Astrocyte of the cerebellum (primary cell): Measurements from ENCODE around the gene DPP10.
"Not testable (repeated sequence)": the region's sequence is repeated elsewhere in the genome, so short reads cannot be mapped to it uniquely, and the experiment has no call there.

ENCODE experiments used
- DNase-seq: peaks from one replicate; pipeline ENCODE4 v3.0.0-alpha.2; 2011; ENCODE audit warnings: low read depth
- H3K4me3 ChIP-seq: 2 replicates; pipeline ENCODE4 v1.5.1; 2011; ENCODE audit warnings: mild to moderate bottlenecking, low read depth, low read length, moderate library complexity
- in situ Hi-C: cut with HindIII; loops from 2 replicates; pipeline ENCODE4 v1.10.0; 2017; ENCODE audit warnings: low sequenced_read_pairs
- TF ChIP-seq, protein P1 (sequence below): IDR thresholded peaks from 2 replicates; pipeline ENCODE4 v1.5.1; 2012; ENCODE audit warnings: low read length, low read depth, moderate library complexity, mild to moderate bottlenecking; ENCODE audit errors: missing control alignments

The DPP10 gene

DNA sequence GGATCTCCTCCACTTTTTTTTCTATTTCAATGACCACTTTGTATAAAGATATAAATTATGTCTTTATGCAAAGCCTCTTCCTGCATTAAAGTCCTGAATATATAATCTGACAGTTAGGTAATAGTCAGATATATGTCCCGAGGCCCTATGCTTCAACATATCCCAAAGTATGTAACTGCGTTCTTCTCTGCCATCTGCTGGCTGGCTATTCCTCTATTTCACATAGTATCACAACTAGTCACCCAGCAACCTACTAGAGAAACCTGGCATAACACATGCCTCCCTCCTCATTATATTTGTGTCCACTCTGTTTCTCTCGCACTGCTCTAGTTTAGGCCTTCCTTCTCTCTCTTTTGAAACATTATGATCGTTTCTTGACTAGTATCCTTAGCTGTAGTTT is 640.8 kb downstream of the DPP10 start:
- no peak overlapping the region for H3K4me3 ChIP-seq
- in situ Hi-C loops: no loop called here
- no peak for DNase-seq
- TF ChIP-seq, protein P1, sequence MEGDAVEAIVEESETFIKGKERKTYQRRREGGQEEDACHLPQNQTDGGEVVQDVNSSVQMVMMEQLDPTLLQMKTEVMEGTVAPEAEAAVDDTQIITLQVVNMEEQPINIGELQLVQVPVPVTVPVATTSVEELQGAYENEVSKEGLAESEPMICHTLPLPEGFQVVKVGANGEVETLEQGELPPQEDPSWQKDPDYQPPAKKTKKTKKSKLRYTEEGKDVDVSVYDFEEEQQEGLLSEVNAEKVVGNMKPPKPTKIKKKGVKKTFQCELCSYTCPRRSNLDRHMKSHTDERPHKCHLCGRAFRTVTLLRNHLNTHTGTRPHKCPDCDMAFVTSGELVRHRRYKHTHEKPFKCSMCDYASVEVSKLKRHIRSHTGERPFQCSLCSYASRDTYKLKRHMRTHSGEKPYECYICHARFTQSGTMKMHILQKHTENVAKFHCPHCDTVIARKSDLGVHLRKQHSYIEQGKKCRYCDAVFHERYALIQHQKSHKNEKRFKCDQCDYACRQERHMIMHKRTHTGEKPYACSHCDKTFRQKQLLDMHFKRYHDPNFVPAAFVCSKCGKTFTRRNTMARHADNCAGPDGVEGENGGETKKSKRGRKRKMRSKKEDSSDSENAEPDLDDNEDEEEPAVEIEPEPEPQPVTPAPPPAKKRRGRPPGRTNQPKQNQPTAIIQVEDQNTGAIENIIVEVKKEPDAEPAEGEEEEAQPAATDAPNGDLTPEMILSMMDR: no peak

DNA sequence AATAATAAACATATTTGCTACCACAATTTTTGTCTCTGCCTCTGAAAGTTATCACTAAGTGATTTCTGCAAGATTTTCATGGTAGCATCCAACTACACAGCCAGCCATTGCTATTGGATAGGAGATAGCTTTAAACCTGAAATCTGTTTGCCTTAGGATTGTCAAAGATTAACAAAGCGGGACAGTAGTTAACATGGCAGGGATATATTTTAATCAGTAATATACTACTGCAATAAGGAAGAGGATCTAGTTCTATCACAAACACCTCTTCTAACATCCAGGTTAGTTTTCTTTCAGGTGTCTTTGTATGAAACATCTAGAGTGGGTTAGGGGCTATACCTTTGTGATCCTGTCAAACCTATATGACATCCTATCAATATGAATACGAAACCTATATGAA is 641.3 kb downstream of the DPP10 start:
- TF ChIP-seq, protein P1: no peak
- DNase-seq: no peak
- in situ Hi-C loops: no loop called here
- no peak overlapping the region for H3K4me3 ChIP-seq

DNA sequence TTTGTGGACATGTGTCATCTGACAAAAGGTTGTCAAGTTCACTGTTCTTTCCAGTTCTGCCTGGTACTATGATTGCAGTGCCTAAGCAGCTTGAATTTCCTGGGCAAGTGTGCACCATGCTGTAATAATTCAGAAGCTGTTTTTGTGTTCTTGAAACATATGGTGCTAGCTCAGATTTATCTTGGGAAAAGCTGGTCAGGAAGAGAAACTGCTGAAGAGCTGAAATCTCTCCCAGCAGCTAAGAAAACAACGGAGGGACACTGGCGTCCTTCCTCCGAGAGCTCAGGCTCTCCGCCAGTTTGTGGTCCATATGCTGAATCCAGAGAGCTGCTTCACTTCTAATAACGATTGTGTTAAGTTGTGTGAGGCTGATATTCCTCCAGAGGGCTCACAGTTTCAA is 642.0 kb downstream of the DPP10 start:
- no peak for DNase-seq
- in situ Hi-C loops: no loop called here
- H3K4me3 ChIP-seq: no peak overlapping the region
- TF ChIP-seq, protein P1: no peak

DNA sequence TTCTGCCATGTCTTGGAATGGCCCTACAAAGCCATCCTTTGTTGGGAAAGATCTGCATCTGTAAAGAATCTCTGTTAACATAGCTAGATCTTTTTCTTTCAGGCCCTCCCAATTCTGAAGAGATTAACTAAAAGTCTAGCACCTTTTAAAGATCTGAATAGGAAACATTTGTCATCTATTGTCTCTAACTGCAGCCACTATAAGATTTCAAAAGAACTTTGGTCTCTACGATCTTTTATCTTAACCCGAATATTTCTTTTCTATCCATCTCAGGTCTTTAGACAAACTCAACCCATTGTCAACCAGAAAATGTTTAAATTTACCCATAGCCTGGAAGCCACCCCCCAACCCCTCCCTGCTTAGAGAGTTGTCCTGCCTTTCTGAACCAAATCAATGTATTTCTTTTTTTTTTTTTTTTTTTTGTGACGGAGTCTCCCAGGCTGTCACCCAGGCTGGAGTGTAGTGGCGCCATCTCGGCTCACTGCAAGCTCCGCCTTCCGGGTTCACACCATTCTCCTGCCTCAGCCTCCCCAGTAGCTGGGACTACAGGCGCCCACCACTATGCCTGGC is 643.7 kb downstream of the DPP10 start:
- DNase-seq, in situ Hi-C loops, H3K4me3 ChIP-seq: not testable (repeated sequence)

DNA sequence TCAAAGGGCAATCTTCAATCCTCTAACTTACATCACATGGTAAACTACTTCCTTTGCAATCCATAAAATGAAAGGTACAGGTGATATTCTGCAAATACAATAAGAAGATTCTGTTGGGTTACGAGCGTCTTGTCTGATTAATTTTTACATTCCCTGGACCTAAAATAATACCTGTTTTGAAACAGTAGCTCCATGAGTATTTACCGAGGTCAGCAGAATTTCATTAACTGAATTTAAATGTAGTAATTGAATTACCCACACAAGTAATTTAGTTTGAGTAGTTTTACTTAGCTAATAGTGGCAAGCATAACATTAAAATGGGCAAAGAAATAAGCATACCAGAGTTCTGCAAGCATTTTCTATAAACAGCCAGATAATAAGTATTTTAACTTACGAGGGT is 652.0 kb downstream of the DPP10 start:
- DNase-seq: no peak

DNA sequence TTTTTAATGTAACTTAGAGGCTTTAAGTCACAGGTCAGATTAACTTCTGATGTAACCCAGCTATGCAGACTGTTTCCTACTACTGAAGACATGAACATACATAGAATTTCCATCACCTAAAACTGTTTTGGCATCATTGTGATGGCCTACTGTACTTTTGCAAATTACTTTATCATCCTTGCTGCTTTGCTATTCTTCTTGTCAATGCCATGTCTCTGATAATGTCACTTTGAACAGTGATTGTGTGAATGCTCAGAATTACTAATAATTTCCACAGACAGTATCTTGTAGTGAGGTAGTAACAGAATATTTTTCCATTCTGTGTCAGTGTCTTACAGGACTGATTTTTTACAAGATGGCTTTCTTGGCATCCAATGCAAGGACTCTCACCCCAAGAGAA is 663.5 kb downstream of the DPP10 start:
- no peak overlapping the region for H3K4me3 ChIP-seq
- in situ Hi-C loops: no loop called here
- TF ChIP-seq, protein P1: no peak
- DNase-seq: no peak

More for the DNA sequence above, 652.0 kb downstream of the DPP10 start:
- TF ChIP-seq, protein P1: no peak
- H3K4me3 ChIP-seq: no peak overlapping the region
- in situ Hi-C loops: no loop called here

DNA sequence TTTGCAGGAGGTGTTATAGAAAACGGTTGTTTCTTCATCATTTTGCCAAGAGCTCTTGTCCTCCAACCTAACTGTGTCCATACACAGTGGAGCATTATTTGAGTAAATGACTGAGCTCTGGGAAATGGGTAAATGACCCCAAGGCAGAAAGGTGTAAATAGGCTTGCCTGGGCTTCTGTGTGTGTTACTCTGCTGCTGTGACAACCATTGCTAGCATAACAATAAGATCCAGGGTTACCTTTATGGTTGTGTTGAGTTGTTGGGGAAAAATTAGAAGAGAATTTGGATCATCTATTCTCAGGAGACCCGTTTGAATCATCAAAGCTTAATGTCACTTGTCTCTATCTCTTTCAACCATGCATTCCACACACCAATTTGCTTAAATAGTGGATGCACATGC is 672.7 kb downstream of the DPP10 start:
- TF ChIP-seq, protein P1: no peak
- no peak overlapping the region for H3K4me3 ChIP-seq
- DNase-seq: no peak
- in situ Hi-C loops: no loop called here
